ENCODE results near the gene BPTF. TPM values are rescaled to one million over a fixed set of nuclear protein-coding genes. Genes with fewer than 3 reads are reported as not detected.
A peak's percentile ranks its signal among the peaks of the same experiment; 100 is the strongest.
"Not testable (repeated sequence)": the region's sequence is repeated elsewhere in the genome, so short reads cannot be mapped to it uniquely, and the experiment has no call there.

The BPTF gene, protein sequence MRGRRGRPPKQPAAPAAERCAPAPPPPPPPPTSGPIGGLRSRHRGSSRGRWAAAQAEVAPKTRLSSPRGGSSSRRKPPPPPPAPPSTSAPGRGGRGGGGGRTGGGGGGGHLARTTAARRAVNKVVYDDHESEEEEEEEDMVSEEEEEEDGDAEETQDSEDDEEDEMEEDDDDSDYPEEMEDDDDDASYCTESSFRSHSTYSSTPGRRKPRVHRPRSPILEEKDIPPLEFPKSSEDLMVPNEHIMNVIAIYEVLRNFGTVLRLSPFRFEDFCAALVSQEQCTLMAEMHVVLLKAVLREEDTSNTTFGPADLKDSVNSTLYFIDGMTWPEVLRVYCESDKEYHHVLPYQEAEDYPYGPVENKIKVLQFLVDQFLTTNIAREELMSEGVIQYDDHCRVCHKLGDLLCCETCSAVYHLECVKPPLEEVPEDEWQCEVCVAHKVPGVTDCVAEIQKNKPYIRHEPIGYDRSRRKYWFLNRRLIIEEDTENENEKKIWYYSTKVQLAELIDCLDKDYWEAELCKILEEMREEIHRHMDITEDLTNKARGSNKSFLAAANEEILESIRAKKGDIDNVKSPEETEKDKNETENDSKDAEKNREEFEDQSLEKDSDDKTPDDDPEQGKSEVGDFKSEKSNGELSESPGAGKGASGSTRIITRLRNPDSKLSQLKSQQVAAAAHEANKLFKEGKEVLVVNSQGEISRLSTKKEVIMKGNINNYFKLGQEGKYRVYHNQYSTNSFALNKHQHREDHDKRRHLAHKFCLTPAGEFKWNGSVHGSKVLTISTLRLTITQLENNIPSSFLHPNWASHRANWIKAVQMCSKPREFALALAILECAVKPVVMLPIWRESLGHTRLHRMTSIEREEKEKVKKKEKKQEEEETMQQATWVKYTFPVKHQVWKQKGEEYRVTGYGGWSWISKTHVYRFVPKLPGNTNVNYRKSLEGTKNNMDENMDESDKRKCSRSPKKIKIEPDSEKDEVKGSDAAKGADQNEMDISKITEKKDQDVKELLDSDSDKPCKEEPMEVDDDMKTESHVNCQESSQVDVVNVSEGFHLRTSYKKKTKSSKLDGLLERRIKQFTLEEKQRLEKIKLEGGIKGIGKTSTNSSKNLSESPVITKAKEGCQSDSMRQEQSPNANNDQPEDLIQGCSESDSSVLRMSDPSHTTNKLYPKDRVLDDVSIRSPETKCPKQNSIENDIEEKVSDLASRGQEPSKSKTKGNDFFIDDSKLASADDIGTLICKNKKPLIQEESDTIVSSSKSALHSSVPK (N-terminal part only)
- total RNA-seq = 19.9 and 33.0 TPM in 2 replicates

DNA sequence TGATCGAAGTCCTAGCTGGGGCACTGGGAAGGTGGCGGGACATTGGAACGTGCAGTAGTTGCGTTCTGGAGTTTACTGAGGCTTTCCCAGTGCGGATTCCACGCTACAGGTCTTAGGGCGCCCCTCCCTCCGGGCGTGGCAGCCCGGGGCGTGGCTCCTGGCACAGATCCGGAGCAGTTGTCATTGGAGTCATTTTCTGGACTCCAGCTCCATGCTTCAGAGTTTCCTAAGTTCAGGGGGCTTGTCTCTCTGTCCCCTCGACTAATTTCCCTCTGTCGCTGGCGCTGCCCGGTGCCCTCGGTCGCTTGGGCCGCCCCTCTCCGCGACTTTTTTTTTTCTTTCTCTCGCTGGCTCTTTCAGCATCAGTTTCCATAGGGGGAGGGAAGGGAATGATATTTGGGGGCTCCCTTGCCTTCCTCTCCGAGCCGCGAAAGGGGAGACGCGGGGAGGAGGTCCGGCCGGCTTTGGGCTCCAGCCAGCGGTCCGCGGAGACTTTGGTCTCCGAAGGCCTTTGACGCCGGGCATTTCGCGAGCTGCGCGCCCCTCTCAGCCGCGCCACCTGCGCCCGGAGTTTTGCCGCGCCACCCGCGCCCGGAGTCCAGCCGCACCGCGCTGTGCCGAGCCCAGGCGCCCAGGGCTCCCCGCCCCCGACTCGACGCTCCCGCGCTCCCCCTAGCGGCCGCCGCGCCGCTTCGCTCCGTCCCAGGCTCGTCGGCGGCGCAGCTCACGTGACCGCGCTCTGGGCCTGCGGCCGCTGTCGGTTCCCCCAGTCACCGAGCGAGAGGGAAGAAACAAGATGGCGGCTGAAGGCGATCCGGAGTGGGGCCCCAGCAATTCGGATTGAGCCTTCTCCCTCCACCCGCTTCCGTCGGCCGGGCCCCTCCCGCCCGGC is at the start of gene BPTF:
BPTF (plus strand) TSS at position 769 of the 892 bp plus-strand sequence. CDS start 222 bp downstream, outside the sequence.
- peak; percentile 71 to 91 for DNase-seq (ENCODE audit: low read depth in 2 of 2)

DNA sequence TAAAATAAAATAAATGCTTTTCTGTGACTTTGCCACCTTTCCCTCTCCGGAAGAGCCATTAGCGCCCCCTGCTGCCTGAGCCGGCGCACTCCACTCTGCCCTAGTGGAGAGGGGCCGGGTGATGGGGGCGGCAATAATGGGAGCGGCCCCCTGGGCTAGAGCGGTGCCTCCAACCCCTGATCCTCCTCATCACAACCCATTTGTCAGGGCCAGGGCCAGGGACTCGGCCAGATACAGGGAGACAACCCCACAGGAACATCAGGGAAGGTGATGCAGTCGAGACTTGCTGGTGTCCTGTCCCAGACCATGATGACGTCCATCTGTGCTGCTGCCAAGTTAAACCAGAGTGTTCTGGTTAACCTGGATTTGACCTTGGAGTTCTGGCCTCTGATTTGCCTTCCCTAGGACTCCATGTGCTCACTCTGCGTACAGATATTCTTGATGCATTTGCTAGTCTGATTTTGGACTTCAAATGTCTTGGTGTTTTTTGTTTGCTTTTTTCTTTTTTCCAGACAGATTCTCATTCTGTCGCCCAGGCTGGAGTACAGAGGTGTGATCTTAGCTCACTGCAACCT is 46.1 kb upstream of the BPTF start:
- peak; percentile 25 to 31 for DNase-seq (ENCODE audit: low read depth in 2 of 2)

DNA sequence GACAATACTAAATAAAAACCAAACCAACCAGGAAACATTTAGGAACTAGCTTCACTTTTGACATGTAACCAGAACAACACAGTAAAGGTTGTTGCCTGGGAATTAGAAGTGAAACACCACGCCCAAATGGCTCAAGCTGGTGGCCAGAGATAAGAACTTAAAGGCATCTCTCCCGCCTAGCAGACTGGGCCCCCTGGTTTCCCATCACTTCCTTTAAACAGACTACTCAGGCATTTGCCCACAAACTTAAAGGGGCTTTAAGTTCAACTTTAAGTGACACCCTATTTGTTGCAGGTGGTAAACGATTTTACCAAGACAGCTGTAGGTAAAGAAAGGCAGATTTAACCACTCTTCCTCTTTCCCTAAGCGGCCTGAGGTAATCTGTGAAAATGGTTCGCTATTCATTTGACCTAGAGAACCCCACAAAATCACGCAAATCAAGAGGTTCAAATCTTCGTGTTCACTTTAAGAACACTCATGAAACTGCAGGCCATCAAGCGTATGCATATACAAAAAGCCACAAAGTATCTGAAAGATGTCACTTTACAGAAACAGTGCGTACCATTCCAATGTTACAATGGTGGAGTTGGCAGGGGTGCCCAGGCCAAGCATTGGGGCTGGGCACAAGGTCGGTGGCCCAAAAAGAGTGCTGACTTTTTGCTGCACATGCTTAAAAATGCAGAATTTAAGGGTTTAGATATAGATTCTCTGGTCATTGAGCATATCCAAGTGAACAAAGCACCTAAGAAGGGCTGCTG is 40.8 kb upstream of the BPTF start:
- DNase-seq (ENCODE audit: low read depth in 2 of 2) = peak in 1 of 2 donors; percentile 33

DNA sequence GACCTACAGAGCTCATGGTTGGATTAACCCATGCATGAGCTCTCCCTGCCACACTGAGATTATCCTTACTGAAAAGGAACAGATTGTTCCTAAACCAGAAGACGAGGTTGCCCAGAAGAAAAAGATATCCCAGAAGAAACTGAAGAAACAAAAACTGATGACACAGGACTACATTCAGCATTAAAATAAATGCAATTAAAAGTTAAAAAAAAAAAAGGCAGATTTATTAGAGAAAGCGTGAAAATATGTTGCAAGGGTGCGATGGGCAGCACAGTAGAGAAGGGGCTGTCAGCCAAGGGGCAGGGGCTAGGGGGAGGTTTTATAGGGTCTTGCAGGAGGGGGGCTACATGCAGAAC is 40.2 kb upstream of the BPTF start:
- no peak for DNase-seq (ENCODE audit: low read depth in 2 of 2)

DNA sequence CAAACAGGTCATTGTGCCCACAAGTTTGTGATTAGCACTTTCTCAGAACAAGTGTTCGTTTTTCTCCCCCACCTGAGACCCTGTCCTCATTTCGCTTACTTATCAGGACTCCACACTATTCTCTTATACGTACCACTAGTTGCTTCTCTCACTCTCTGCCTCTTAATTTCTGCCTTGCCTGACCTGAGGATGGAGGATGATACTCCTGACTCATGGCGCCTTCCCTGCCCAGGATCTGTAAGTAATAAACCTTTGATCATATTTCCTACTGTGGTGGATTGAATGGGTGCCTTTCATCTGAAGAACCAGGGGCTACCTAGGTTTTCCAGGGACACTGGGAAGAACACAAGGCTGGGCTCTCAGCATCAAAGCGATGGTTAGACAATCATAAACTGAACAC is 39.8 kb upstream of the BPTF start:
- DNase-seq (ENCODE audit: low read depth in 2 of 2) = no peak

DNA sequence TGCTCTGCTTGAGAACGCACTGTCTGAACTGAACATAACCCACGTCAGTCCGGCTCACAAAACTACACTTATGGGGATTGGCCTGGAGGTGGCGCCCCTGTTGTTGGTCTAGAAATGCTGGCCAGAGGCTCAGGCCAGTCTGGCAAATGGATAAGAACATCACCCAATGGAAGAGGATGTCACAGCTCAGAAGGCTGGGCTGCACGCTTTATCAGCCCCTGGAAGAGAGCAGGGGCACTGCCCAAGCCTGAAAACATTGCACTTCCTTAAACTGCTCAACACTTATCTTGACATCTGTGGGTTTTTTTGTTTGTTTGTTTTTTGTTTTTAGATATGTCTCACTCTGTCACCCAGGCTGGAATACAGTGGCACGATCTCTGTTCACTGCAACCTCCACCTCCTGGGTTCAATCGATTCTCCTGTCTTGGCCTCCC is 24.8 kb upstream of the BPTF start:
- peak; percentile 80 to 87 for DNase-seq (ENCODE audit: low read depth in 2 of 2)

DNA sequence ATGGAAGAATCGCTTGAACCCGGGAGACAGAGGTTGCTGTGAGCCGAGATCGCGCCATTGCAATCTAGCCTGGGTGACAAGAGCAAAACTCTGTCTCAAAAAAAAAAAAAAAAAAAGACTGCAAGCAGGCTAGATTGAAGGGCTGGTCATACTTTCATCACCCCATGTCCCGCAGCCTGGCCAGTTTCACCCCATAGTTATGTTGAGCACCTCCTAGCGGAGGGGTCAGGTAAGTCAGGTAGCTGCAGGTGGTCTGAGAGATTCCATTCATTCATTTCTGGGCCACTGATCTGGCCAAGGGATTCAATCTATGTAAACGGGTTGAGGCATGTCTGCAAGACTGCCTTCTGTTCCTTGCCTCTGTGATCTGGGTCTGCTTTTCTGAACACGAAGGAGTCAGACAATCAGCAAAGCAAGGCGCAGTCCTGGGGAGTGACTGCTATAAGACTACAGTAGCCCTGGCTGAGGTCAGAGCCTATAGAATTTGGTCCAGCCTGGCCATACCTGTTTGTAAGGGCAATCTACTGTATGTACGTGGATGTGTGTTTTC is 23.6 kb upstream of the BPTF start:
- no peak for DNase-seq (ENCODE audit: low read depth in 2 of 2)

DNA sequence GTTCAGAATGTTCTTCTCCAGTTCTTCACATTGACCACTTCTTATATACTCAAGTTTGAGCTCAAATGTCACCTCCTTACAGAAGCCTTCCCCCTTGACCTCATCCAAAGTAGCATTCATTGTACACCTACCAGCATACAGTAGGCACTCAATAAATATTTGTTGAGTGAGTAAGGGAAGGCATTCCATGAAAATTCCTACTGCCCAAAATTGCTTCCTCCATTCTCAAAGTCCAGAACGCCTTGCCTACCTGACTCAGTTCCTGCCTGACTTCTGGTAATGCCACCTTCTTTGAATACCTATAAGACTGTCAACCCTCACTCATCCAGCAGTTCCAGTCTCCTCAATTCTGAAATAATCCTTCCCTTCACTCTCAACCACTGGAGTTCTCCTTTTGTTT is 14.8 kb upstream of the BPTF start:
- no peak for DNase-seq (ENCODE audit: low read depth in 2 of 2)

DNA sequence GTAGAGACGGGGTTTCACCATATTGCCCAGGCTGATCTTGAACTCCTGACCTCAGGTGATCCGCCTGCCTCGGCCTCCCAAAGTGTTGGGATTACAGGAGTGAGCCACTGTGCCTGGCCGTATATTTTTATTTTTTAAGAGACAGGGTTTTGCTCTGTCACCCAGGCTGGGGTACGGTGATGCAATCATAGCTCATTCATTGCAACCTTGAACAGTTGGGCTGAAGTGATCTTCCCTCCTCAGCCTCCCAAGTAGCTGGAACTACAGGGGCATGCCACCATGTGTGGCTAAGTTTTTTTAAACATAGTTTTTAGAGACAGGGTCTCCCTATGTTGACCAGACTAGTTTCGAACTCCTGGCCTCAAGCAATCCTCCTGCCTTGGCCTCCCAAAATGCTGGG is 12.9 kb upstream of the BPTF start:
- DNase-seq (ENCODE audit: low read depth in 2 of 2) = not testable (repeated sequence)

DNA sequence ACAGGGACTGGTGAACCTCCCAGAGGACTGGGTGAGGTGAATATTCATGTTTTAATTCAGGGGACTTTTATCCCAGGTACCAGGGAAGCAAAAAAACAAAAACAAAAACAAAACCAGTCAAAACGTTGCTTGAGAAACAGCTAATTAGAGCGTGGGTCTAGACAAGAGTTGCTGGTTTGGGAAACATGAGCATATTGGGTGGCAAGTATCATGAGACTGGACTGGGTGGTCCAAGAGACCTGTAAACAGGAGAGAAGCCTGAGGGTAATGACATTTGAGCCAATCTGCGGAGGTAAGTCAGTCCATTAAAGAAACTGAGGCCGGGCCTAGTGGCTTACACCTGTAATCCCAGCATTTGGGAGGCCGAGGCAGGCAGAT is 11.5 kb upstream of the BPTF start:
- no peak for DNase-seq (ENCODE audit: low read depth in 2 of 2)

DNA sequence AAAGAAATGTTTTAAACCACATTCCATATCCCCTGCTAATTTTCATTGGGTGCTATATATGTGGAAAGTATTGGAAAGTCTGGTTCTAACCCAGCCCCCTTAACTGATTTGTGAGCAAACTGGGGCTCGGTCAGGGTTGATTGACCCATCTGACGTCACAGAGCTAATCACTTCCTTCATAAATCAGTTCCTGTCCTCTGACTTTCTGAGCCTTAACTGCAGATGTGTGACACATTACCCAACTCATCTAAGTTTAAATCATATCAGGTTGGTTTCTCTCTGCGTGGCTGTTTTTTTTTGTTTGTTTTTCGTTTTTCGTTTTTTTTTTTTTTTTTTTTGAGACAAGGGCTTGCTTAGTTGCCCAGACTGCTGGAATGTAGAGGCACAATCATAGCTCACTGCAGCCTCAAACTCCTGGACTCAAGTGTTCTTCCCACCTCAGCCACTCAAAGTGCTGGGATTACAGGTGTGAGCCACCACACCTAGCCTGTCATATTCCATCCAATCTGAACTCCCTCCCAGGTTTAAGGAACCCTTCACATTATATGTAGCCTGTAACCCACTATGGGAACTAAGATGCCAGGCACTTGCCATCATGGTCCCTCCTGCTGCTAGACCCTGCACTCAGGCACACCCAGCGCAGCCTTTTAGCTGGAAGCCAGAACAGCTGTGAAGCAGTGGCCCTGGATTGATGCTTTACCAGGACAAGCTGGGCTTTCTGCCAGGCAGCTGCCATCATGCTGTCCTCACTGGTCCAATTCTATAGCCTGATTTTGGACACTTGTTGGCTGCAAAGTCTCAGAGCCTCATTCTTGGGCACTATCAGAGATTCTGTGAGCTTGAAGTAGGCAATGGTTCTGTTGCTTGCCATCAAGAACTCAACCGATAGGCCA is 6.9 kb upstream of the BPTF start:
- peak in 1 of 2 donors; percentile 14 for DNase-seq (ENCODE audit: low read depth in 2 of 2)

DNA sequence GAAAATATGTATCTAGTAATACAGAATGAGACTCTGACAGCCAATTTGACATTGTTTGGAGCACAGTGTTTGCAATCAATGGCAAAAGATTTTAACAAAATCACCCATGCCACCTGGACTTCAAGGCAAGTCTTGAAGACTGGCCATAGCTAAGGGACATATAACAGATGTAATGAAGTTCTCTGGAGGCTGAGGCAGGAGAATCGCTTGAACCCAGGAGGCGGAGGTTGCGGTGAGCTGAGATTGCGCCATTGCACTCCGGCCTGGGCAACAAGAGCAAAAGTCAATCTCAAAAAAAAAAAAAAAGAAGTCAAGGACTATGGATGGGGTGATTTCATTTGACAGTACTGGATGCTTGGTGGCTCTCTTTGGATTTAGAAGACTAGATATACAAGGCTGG is 5.6 kb upstream of the BPTF start:
- no peak for DNase-seq (ENCODE audit: low read depth in 2 of 2)

DNA sequence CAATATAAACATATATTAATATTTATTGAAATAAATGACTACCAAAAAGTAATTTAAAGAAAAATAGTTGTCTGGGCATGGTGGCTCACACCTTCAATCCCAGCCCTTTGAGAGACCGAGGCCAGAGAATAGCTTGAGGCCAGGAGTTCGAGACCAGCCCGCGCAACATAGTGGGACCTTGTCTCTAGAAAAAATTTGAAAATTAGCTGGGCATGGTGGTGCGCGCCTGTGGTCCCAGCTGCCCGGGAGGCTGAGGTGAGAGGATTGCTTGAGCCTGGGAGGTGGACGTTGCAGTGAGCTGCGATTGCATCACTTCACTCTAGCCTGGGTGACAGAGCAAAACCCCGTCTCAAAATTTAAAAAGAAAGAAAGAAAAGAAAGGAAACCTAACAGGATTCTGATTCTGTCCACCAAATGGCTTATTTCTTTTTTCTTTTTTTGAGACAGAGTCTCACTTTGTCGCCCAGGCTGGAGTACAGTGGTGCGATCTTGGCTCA is 3.4 kb upstream of the BPTF start:
- no peak for DNase-seq (ENCODE audit: low read depth in 2 of 2)

DNA sequence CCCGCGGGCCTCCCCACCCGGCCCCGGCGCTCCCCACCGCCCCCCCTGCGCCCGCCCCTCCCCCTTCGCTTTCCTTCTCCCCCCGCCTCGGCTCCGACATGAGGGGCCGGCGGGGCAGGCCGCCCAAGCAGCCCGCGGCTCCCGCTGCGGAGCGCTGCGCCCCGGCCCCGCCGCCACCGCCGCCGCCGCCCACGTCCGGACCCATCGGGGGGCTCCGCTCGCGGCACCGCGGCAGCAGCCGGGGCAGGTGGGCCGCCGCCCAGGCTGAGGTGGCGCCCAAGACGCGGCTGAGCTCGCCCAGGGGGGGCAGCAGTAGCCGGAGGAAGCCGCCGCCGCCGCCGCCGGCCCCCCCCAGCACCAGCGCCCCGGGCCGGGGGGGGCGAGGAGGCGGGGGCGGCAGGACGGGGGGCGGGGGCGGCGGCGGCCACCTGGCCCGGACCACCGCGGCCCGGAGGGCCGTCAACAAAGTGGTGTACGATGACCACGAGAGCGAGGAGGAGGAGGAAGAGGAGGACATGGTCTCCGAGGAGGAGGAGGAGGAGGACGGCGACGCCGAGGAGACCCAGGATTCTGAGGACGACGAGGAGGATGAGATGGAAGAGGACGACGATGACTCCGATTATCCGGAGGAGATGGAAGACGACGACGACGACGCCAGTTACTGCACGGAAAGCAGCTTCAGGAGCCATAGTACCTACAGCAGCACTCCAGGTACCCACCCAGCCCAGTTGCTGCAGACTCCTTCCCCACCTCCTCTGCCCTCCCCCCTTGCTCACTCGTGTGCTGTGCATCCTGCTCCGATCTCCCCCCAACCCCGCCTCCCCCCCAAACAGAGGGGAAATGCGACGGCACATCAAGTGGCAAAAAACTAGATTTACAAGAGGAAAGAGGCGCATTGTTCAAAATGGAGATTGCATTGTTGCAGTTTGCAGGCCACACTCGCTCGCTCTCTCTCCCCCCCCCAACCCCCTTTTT is 611 bp downstream of the BPTF start:
- peak in 1 of 2 donors; percentile 42 for DNase-seq (ENCODE audit: low read depth in 2 of 2)

DNA sequence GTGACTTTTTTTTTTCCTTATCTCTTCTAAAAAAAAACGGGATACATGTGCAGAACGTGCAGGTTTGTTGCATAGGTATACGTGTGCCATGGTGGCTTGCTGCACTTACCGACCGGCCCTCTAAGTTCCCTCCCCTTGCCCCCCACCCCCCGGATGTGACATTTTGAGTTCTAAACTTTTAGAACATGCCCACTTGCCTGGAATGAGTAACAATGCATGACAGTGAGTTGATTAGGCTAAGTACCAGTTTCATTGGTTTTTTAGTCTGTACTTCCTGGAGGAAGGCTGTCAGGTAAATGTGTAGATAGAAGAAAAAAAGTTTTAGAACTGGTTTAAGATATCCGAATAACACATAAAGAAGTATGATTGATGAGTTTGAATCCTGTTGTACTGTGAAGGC is 4.0 kb downstream of the BPTF start:
- DNase-seq (ENCODE audit: low read depth in 2 of 2) = no peak

DNA sequence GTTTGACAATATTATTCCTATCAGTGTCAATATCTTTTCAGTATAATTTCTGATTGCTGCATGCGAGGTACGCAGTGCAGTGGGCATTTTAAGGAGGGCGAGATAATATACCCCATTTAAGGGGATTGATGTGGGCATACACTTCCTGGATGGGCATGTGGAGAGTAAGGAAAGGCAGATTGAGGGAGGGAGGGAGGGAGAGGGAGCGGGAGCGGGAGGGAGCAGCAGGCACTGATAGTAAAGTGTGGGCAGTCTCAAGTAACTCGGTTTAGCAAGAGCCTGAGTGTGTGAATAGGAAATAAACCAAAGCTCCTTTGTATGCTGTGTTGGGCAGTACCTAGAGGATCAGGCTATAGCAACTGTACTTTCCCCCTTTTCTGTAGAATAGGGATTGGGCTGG is 5.1 kb downstream of the BPTF start:
- DNase-seq (ENCODE audit: low read depth in 2 of 2) = no peak

DNA sequence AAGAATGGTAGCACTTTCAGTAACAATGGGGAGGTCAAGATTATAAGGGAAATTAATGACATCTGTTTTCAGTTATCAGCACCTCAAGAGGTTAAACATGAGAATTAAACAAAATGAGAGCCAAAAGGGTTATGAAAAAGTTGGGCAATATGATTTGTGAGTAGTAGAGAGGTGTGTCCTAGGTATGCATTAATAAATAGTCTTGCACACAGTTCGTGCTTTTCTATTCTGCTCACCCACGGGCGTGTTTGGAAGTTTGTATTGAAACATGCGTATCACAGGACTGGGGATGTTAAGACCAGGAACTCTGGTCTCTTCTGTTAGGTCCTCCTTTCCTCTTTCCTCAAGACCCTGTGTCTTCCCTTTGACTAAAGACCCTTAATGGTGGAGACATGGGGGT is 6.0 kb downstream of the BPTF start:
- no peak for DNase-seq (ENCODE audit: low read depth in 2 of 2)

Measured in dermis microvascular lymphatic vessel endothelial cell (primary cell).